Uterus (tissue), 4 donors: ENCODE results near the gene LAT. TPM values are rescaled to one million over a fixed set of nuclear protein-coding genes. Genes with fewer than 3 reads are reported as not detected.

Experiments used
- DNase-seq, 2 donors: peaks; one replicate each; pipeline ENCODE4 v3.0.0-alpha.2; 2019 to 2020
- H3K27ac ChIP-seq, 2 donors: fragments of 200-600 bp; sonication (generic); 1 replicate in 1 of 2; 2 replicates in 1 of 2; pipeline ENCODE4 v1.5.1; 2016 to 2018
- H3K27me3 ChIP-seq, 2 donors: fragments of 200-600 bp; sonication (generic); one replicate each; pipeline ENCODE4 v1.5.1; 2018 to 2019; ENCODE audit warnings: control low read depth in 1 of 2
- H3K36me3 ChIP-seq, 2 donors: fragments of 200-600 bp; sonication (generic); one replicate each; pipeline ENCODE4 v1.5.1; 2019; ENCODE audit warnings: control low read depth in 1 of 2
- H3K4me1 ChIP-seq, 2 donors: fragments of 200-600 bp; sonication (generic); one replicate each; pipeline ENCODE4 v1.5.1; 2018 to 2019; ENCODE audit warnings: control low read depth in 1 of 2
- H3K4me3 ChIP-seq, 2 donors: fragments of 200-600 bp; sonication (generic); 1 replicate in 1 of 2; 2 replicates in 1 of 2; pipeline ENCODE4 v1.5.1; 2018 to 2019; ENCODE audit warnings: mild to moderate bottlenecking in 1 of 2
- H3K9me3 ChIP-seq, 2 donors: fragments of 200-600 bp; sonication (generic); one replicate each; pipeline ENCODE4 v1.5.1; 2019; ENCODE audit warnings: control low read depth in 1 of 2
- CTCF ChIP-seq, 4 experiments: fragments of 200-600 bp in 2 of 4; fragments of 450-650 bp in 2 of 4; sonication (generic) in 2 of 4; IDR thresholded peaks; one replicate each; pipeline ENCODE4 v1.5.1; 2016 to 2019; ENCODE audit warnings: antibody characterized with exemption in 4 of 4, mild to moderate bottlenecking in 2 of 4, moderate library complexity in 1 of 4
- POLR2A ChIP-seq, 2 donors: fragments of 450-650 bp; IDR thresholded peaks; one replicate each; pipeline ENCODE4 v1.6.1; 2016; ENCODE audit warnings: antibody characterized with exemption in 2 of 2, mild to moderate bottlenecking in 1 of 2, moderate library complexity in 1 of 2
- intact Hi-C: fragments of 100-400 bp; cut with DNase I; formaldehyde crosslinking; loops from one replicate; pipeline ENCODE4 v1.15.1; 2023; ENCODE audit warnings: low total_unique reads
- total RNA-seq, 4 donors: library from RNA; depleted of rRNA in 3 of 4; stranded (reverse); fragments of >200 nt in 3 of 4; gene quantifications; one replicate each; pipeline versions ENCODE4 v1.1.0 to v1.2.4, GENCODE V29; 2014 to 2023
- donor health status: DM: yes; HTN: yes; CAD: no.

LAT gene
- total RNA-seq, 4 donors from 2014 or later = 0.97 to 12.6 (median 3.0) TPM

- intact Hi-C loops = no loop called here
- TF ChIP-seq POLR2A (IDR thresholded peaks at IDR 0.05) = peak; percentile 10 to 20
- TF ChIP-seq CTCF (IDR thresholded peaks at IDR 0.05) = peak in 1 of 4 experiments; percentile 21
Measured at GRCh38 chr16:28950648-28951409, 34.0 kb upstream of the LAT start, which contains the start of gene NFATC2IP. NFATC2IP (plus strand) TSS chr16:28950937; CDS start chr16:28951012, 75 bp downstream.

GRCh38 chr16:28951410-28951943, 33.4 kb upstream of the LAT start:
- H3K36me3 ChIP-seq = no peaks in the 10 kb centered on the region
- intact Hi-C loops = no loop called here
- TF ChIP-seq POLR2A (IDR thresholded peaks at IDR 0.05) = no peak
- TF ChIP-seq CTCF (IDR thresholded peaks at IDR 0.05) = no peak
- DNase-seq = peak in 1 of 2 donors; percentile 28
- H3K27me3 ChIP-seq = no peaks in the 10 kb centered on the region
- no peaks in the 10 kb centered on the region for H3K9me3 ChIP-seq
- peak overlapping the region; percentile 26 to 90 for H3K27ac ChIP-seq
- H3K4me3 ChIP-seq = peak overlapping the region; percentile 78 to 91
- peaks cover 0 to 6% of the 10 kb centered on the region in 2 donors for H3K4me1 ChIP-seq

More at GRCh38 chr16:28950648-28951409, 34.0 kb upstream of the LAT start, which contains the start of gene NFATC2IP:
- peak within 1 kb of the TSS; percentile 77 to 90 for H3K27ac ChIP-seq
- H3K27me3 ChIP-seq = no peaks in the 10 kb centered on the region
- peak; percentile 100 for DNase-seq
- peaks cover 0 to 6% of the 10 kb centered on the region in 2 donors for H3K4me1 ChIP-seq
- H3K9me3 ChIP-seq = no peaks in the 10 kb centered on the region
- H3K36me3 ChIP-seq = no peaks in the 10 kb centered on the region
- H3K4me3 ChIP-seq = peak within 1 kb of the TSS; percentile 78 to 91

- intact Hi-C loops = no loop called here
- Histone ChIP-seq H3K36me3 (no peaks in the 10 kb centered on the region), H3K27ac (no peak overlapping the region), H3K27me3 (no peaks in the 10 kb centered on the region), H3K4me1 (no peaks in the 10 kb centered on the region), H3K9me3 (no peaks in the 10 kb centered on the region), H3K4me3 (no peak overlapping the region)
- TF ChIP-seq CTCF (IDR thresholded peaks at IDR 0.05) (no peak), POLR2A (IDR thresholded peaks at IDR 0.05) (no peak)
- DNase-seq = no peak
Measured at GRCh38 chr16:28958216-28958615, 26.6 kb upstream of the LAT start.

GRCh38 chr16:28958836-28959235, 26.0 kb upstream of the LAT start:
- no peaks in the 10 kb centered on the region for H3K36me3 ChIP-seq
- no peaks in the 10 kb centered on the region for H3K27me3 ChIP-seq
- H3K4me3 ChIP-seq = no peak overlapping the region
- no peak overlapping the region for H3K27ac ChIP-seq
- TF ChIP-seq CTCF (IDR thresholded peaks at IDR 0.05) (no peak), POLR2A (IDR thresholded peaks at IDR 0.05) (no peak)
- H3K9me3 ChIP-seq = no peaks in the 10 kb centered on the region
- intact Hi-C loops = no loop called here
- no peaks in the 10 kb centered on the region for H3K4me1 ChIP-seq
- DNase-seq = no peak

DNA sequence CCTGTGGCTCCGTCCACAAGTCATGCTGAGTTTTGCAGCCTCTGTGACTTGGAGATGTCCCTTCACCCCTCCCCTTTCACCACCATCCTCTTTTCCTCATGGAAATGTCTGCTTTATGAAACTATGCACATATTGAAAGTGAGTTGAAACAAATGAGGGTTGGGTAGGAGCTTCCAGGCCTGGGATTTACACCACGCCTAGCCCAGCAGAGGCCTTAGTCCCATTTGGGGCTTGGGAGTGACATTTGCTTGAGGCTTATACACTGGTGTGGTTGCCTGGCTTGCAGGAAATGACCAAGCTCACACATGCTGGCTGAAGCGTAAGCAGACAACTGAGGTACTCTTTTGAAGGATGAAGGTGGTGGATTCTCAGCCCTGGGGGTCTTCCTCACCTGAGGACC, 20.8 kb upstream of the LAT start:
- H3K36me3 ChIP-seq = no peaks in the 10 kb centered on the region
- no peaks in the 10 kb centered on the region for H3K27me3 ChIP-seq
- H3K4me1 ChIP-seq = no peaks in the 10 kb centered on the region
- H3K9me3 ChIP-seq = no peaks in the 10 kb centered on the region
- TF ChIP-seq CTCF (IDR thresholded peaks at IDR 0.05) (no peak), POLR2A (IDR thresholded peaks at IDR 0.05) (no peak)
- H3K4me3 ChIP-seq = no peak overlapping the region
- intact Hi-C loops = no loop called here
- no peak overlapping the region for H3K27ac ChIP-seq
- no peak for DNase-seq
